ENCODE results near the gene HIVEP3. TPM values are rescaled to one million over a fixed set of nuclear protein-coding genes. Genes with fewer than 3 reads are reported as not detected.

Gene HIVEP3
- total RNA-seq, 6 experiments from 2014 or later: 1.4 to 3.9 (median 2.2) TPM

GRCh38 chr1:41483960-41484401 is 434.7 kb downstream of the HIVEP3 start:
- DNase-seq: no peak
- no peaks in the 10 kb centered on the region for H3K36me3 ChIP-seq
- H3K9me3 ChIP-seq: no peaks in the 10 kb centered on the region
- WGBS (ENCODE audit: insufficient coverage, low coverage, low lambda C conversion rate, missing lambda C conversion rate): 39% methylated on average over 2 of the region's 9 CpGs
- no peaks in the 10 kb centered on the region for H3K27me3 ChIP-seq
- H3K4me1 ChIP-seq: peaks cover 0 to 35% (median 9%) of the 10 kb centered on the region in 4 donors
- TF ChIP-seq, protein P1, sequence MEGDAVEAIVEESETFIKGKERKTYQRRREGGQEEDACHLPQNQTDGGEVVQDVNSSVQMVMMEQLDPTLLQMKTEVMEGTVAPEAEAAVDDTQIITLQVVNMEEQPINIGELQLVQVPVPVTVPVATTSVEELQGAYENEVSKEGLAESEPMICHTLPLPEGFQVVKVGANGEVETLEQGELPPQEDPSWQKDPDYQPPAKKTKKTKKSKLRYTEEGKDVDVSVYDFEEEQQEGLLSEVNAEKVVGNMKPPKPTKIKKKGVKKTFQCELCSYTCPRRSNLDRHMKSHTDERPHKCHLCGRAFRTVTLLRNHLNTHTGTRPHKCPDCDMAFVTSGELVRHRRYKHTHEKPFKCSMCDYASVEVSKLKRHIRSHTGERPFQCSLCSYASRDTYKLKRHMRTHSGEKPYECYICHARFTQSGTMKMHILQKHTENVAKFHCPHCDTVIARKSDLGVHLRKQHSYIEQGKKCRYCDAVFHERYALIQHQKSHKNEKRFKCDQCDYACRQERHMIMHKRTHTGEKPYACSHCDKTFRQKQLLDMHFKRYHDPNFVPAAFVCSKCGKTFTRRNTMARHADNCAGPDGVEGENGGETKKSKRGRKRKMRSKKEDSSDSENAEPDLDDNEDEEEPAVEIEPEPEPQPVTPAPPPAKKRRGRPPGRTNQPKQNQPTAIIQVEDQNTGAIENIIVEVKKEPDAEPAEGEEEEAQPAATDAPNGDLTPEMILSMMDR (IDR thresholded peaks at IDR 0.05): no peak
- TF ChIP-seq POLR2A (IDR thresholded peaks at IDR 0.05): no peak
- H3K27ac ChIP-seq: peak overlapping the region in 1 of 3 donors; percentile 39
- ATAC-seq: no peak
- peak overlapping the region in 2 of 3 donors; percentile 18 to 31 for H3K4me3 ChIP-seq
- intact Hi-C loops (cut with DNase I): no loop called here

DNA sequence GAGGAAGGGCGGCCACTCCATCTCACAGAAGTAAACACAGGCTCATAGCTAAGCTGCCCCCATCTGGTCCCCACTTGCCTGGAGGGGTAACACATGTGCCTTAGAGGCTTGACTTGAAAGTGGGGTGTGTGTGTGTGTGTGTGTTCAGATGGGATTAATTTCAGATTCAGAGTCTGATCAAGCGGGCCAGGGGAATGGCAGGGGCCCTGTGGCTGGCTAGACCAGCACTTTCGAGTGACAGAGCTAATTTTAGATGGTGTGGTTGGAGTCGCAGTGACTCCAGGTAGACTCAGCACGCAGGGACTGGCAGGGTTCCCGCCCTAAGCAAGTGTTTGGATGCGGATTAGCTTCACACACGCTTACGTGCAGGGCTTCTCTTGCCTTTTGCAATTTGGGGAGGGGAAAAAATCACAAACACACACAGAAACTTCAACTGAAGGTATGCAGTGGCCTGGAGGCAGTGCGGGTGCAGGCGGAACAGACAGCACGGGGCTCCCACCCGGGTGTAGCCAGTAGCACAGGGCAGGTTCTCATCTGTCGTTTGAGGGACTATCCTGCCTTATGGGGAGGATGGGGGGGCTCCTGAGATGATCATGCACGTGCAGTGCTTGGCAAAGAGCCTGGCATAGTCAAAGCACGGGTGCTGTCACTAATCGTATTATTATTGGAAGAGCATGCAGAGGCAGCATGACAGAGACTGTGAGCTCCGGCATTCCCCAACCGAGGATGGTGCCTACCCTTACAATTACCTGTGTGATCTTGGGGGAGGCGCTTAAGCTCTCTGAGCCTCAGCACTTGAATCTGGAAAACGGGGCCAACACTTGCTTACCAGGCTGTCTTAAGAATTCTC is 435.5 kb downstream of the HIVEP3 start:
- peak in 1 of 3 donors; percentile 40 for DNase-seq
- no peak overlapping the region for H3K27ac ChIP-seq
- 72% methylated on average over 14 of the region's 21 CpGs for WGBS (ENCODE audit: insufficient coverage, low coverage, low lambda C conversion rate, missing lambda C conversion rate)
- TF ChIP-seq, protein P1 (IDR thresholded peaks at IDR 0.05): no peak
- TF ChIP-seq POLR2A (IDR thresholded peaks at IDR 0.05): no peak
- no peaks in the 10 kb centered on the region for H3K27me3 ChIP-seq
- H3K36me3 ChIP-seq: no peaks in the 10 kb centered on the region
- no peaks in the 10 kb centered on the region for H3K9me3 ChIP-seq
- peaks cover 0 to 39% (median 9%) of the 10 kb centered on the region in 4 donors for H3K4me1 ChIP-seq
- no peak overlapping the region for H3K4me3 ChIP-seq
- intact Hi-C loops (cut with DNase I): no loop called here
- ATAC-seq: no peak

- H3K27ac ChIP-seq: no peak overlapping the region
- DNase-seq: peak in 1 of 3 donors; percentile 60
These were observed 436.5 kb downstream of the HIVEP3 start for GRCh38 chr1:41482001-41482765.

DNA sequence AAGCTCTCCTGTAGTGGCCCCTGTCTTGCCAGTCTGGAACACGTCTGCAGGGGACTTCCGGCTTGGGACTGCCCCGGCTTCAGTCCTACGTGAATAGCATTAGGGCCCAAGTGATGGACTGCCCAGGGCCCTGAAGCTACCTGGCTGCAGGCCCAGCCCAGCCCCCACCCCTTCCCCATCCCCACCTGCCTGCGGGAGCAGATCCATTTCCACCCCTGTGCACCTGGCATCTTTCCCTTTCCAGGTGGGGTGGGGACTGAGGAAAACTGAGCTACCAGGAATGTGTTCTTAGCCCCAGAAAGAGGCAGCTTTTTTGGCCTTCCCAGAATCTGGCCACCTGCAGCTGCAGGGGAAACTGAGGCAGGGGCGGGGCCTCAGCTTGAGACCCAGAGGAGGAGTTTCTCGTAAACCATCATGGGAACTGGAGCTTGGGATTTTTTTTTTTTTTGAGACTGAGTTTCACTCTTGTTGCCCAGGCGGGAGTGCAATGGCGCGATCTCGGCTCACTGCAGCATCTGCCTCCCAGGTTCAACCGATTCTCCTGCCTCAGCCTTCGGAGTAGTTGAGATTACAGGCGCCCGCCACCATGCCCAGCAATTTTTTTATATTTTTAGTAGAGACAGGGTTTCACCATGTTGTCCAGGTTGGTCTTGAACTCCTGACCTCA is 437.5 kb downstream of the HIVEP3 start:
- H3K4me3 ChIP-seq: no peak overlapping the region
- intact Hi-C loops (cut with DNase I): no loop called here
- WGBS (ENCODE audit: insufficient coverage, low coverage, low lambda C conversion rate, missing lambda C conversion rate): 47% methylated on average over 4 of the region's 15 CpGs
- H3K36me3 ChIP-seq: no peaks in the 10 kb centered on the region
- no peaks in the 10 kb centered on the region for H3K27me3 ChIP-seq
- H3K27ac ChIP-seq: no peak overlapping the region
- TF ChIP-seq POLR2A (IDR thresholded peaks at IDR 0.05): no peak
- TF ChIP-seq, protein P1 (IDR thresholded peaks at IDR 0.05): no peak
- peak in 1 of 3 donors; percentile 33 for DNase-seq
- H3K9me3 ChIP-seq: no peaks in the 10 kb centered on the region
- H3K4me1 ChIP-seq: peaks cover 0 to 51% (median 16%) of the 10 kb centered on the region in 4 donors
- no peak for ATAC-seq

More at GRCh38 chr1:41482001-41482765, 436.5 kb downstream of the HIVEP3 start:
- H3K27me3 ChIP-seq: no peaks in the 10 kb centered on the region
- TF ChIP-seq POLR2A (IDR thresholded peaks at IDR 0.05): no peak
- TF ChIP-seq, protein P1 (IDR thresholded peaks at IDR 0.05): no peak
- ATAC-seq: no peak
- H3K36me3 ChIP-seq: no peaks in the 10 kb centered on the region
- peaks cover 0 to 43% (median 11%) of the 10 kb centered on the region in 4 donors for H3K4me1 ChIP-seq
- 62% methylated on average over 12 of the region's 18 CpGs for WGBS (ENCODE audit: insufficient coverage, low coverage, low lambda C conversion rate, missing lambda C conversion rate)
- H3K4me3 ChIP-seq: no peak overlapping the region
- no peaks in the 10 kb centered on the region for H3K9me3 ChIP-seq
- intact Hi-C loops (cut with DNase I): no loop called here

Data from right lobe of liver (tissue), 6 donors.